ENCODE data around the gene NEDD8. TPM values are rescaled to one million over a fixed set of nuclear protein-coding genes. Genes with fewer than 3 reads are reported as not detected.

Gene NEDD8
- total RNA-seq, 1 experiment from 2014 or later, result 214 TPM

GRCh38 chr14:24188251-24189058, 43.7 kb downstream of the NEDD8 start, which contains the start of gene IPO4:
TSS of gene IPO4 (minus strand) at chr14:24188816. CDS start at chr14:24188787, 29 bp downstream.
- Histone ChIP-seq H3K4me2 (ENCODE audit: insufficient read depth, insufficient read length, low read length) (peak within 1 kb of the TSS; percentile 38), H4K8ac (replicated peaks; ENCODE audit: insufficient read length, low read depth, low read length) (no peak within 1 kb of the TSS), H2BK5ac (ENCODE audit: insufficient read length, low read length) (no peak within 1 kb of the TSS), H3K9me3 (ENCODE audit: control insufficient read depth, low read depth, low read length) (no peaks in the 10 kb centered on the region), H2BK20ac (ENCODE audit: low read depth, low read length, poor library complexity, severe bottlenecking) (no peak within 1 kb of the TSS), H3K56ac (ENCODE audit: insufficient read length, low read depth, low read length) (no peak within 1 kb of the TSS), H3K9ac (ENCODE audit: extremely low read depth, insufficient read length, low read length) (peak within 1 kb of the TSS; percentile 46), H2AK5ac (ENCODE audit: insufficient read length, low read length) (no peak within 1 kb of the TSS), H3K27me3 (ENCODE audit: insufficient read depth, low read length) (no peaks in the 10 kb centered on the region), H2BK15ac (ENCODE audit: low read depth, low read length) (no peak within 1 kb of the TSS), H3K14ac (ENCODE audit: insufficient read depth, low read length) (no peak within 1 kb of the TSS), H4K91ac (ENCODE audit: insufficient read length, low read depth, low read length) (no peak within 1 kb of the TSS), H3K23me2 (ENCODE audit: insufficient read length, low read depth, low read length, poor library complexity, severe bottlenecking) (no peaks in the 10 kb centered on the region), H3K27ac (ENCODE audit: insufficient read length, low read depth, low read length) (no peak within 1 kb of the TSS), H2AFZ (ENCODE audit: low read length) (no peak within 1 kb of the TSS), H3K79me1 (ENCODE audit: insufficient read depth, low read depth, low read length, poor library complexity, severe bottlenecking) (peaks cover 4% of the 10 kb centered on the region), H3T11ph (ENCODE audit: low read length) (no peak within 1 kb of the TSS), H4K20me1 (ENCODE audit: control insufficient read depth, insufficient read depth, insufficient read length) (no peaks in the 10 kb centered on the region), H2BK120ac (ENCODE audit: low read depth, low read length, poor library complexity, severe bottlenecking) (no peak within 1 kb of the TSS), H3K23ac (ENCODE audit: insufficient read length, low read depth, low read length) (no peak within 1 kb of the TSS), H3K4me1 (ENCODE audit: insufficient read depth, low read length) (no peaks in the 10 kb centered on the region; the same call in 1 of the 2 replicates), H2BK12ac (ENCODE audit: insufficient read length, low read depth, low read length) (no peak within 1 kb of the TSS), H4K5ac (ENCODE audit: insufficient read length, low read depth, low read length) (no peak within 1 kb of the TSS), H3K18ac (ENCODE audit: insufficient read length, low read depth, low read length) (no peak within 1 kb of the TSS), H3K79me2 (ENCODE audit: insufficient read depth, low read length) (no peaks in the 10 kb centered on the region), H3K4ac (ENCODE audit: low read depth, low read length) (no peak within 1 kb of the TSS)
- TF ChIP-seq CTCF (conservative IDR thresholded peaks at IDR 0.05), result no peak
- no peaks in the 10 kb centered on the region for H3K9me3 Mint-ChIP-seq
- no CpG with 5 or more reads among the region's 65 CpGs for WGBS (ENCODE audit: extremely low coverage, insufficient read length, low lambda C conversion rate)
- H3K4me3 Mint-ChIP-seq, result peak within 1 kb of the TSS; percentile 94 to 95
- H3K4me1 Mint-ChIP-seq, result peaks cover 15% of the 10 kb centered on the region in 2 experiments
- H3K36me3 Mint-ChIP-seq (ENCODE audit: insufficient read depth in 1 of 3, low read depth in 3 of 3), result peaks cover 26 to 76% (median 63%) of the 10 kb centered on the region in 3 experiments
- no peaks in the 10 kb centered on the region; the same call in 1 of the 2 replicates for H3K27me3 Mint-ChIP-seq (ENCODE audit: low read depth)
- peak; percentile 98 for DNase-seq
- H3K27ac Mint-ChIP-seq, result peak within 1 kb of the TSS; percentile 93 to 98 (median 96)
